PC-3 (cell line): ENCODE measurements around the gene RCBTB2.

Source experiments
- EZH2 ChIP-seq: fragments of 300-600 bp; sonication (generic); IDR thresholded peaks from one replicate; pipeline ENCODE4 v1.6.1; 2017; ENCODE audit warnings: antibody characterized with exemption, mild to moderate bottlenecking, low read length; ENCODE audit not compliant: unreplicated experiment
- TF ChIP-seq, protein P1 (sequence below): fragments of 300-600 bp; sonication (generic); conservative IDR thresholded peaks from 2 replicates; pipeline ENCODE4 v1.5.1; 2017; ENCODE audit warnings: antibody characterized with exemption, low read depth, mild to moderate bottlenecking, low read length

DNA sequence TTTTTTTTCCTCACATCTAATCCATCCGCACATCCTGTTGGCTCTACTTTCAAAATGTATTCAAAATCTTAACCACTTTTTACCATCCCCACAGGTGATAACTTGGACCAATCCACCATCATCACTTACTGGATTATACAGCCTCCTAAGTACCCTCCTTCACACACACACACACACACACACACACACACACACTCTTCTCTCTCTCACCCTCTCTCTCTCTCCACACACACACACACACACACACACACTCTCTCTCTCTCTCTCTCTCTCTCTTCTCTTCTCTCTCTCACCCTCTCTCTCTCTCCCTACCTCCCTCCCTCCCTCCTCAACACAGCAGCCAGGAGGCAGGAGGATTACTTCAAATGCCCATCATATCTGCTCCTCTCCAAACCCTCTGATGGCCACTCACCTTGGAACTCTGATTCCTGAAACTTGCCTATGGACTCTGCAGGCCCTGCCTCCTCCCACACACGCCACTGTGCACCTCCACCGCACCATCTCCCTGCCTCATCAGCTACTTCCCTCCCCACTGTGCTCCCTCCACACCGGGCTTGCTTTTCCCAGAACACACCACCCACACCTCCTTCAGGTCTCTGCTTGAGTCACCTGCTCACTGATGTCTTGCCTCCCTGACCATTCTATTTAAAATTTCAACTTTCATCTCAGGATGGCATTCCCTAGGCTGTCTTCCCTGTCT, 39.7 kb downstream of the RCBTB2 start:
- TF ChIP-seq, protein P1, sequence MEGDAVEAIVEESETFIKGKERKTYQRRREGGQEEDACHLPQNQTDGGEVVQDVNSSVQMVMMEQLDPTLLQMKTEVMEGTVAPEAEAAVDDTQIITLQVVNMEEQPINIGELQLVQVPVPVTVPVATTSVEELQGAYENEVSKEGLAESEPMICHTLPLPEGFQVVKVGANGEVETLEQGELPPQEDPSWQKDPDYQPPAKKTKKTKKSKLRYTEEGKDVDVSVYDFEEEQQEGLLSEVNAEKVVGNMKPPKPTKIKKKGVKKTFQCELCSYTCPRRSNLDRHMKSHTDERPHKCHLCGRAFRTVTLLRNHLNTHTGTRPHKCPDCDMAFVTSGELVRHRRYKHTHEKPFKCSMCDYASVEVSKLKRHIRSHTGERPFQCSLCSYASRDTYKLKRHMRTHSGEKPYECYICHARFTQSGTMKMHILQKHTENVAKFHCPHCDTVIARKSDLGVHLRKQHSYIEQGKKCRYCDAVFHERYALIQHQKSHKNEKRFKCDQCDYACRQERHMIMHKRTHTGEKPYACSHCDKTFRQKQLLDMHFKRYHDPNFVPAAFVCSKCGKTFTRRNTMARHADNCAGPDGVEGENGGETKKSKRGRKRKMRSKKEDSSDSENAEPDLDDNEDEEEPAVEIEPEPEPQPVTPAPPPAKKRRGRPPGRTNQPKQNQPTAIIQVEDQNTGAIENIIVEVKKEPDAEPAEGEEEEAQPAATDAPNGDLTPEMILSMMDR: no peak
- TF ChIP-seq EZH2: no peak
